GM12872 (cell line): ENCODE measurements around the gene ARHGDIA.
A peak's percentile ranks its signal among the peaks of the same experiment; 100 is the strongest.

Experiments used
- CTCF ChIP-seq: IDR thresholded peaks from 3 replicates; pipeline ENCODE4 v1.5.1; 2011; ENCODE audit warnings: low read depth, mild to moderate bottlenecking, low read length, moderate library complexity; ENCODE audit not compliant: insufficient read depth

Gene ARHGDIA

GRCh38 chr17:81878294-81878693 lies 7.2 kb upstream of the ARHGDIA start:
- TF ChIP-seq CTCF: no peak

- TF ChIP-seq CTCF: no peak
Measured at GRCh38 chr17:81877569-81877968, 6.4 kb upstream of the ARHGDIA start.

GRCh38 chr17:81871387-81872230 lies 472 bp upstream of the ARHGDIA start:
- peak; percentile 40; the same call in 2 of the 3 replicates for TF ChIP-seq CTCF

GRCh38 chr17:81870131-81870980 lies 781 bp downstream of the ARHGDIA start:
- no peak for TF ChIP-seq CTCF

- peak; percentile 87 for TF ChIP-seq CTCF
Measured at GRCh38 chr17:81869221-81870130, 1.7 kb downstream of the ARHGDIA start.

- TF ChIP-seq CTCF: no peak
Measured at GRCh38 chr17:81868674-81869220, 2.4 kb downstream of the ARHGDIA start.
